ENCODE results near the gene SCRT2. TPM values are rescaled to one million over a fixed set of nuclear protein-coding genes. Genes with fewer than 3 reads are reported as not detected.
A peak's percentile ranks its signal among the peaks of the same experiment; 100 is the strongest.
"Not testable (repeated sequence)": the region's sequence is repeated elsewhere in the genome, so short reads cannot be mapped to it uniquely, and the experiment has no call there.

Gene SCRT2
- total RNA-seq, 2 experiments from 2014 or later: not detected

DNA sequence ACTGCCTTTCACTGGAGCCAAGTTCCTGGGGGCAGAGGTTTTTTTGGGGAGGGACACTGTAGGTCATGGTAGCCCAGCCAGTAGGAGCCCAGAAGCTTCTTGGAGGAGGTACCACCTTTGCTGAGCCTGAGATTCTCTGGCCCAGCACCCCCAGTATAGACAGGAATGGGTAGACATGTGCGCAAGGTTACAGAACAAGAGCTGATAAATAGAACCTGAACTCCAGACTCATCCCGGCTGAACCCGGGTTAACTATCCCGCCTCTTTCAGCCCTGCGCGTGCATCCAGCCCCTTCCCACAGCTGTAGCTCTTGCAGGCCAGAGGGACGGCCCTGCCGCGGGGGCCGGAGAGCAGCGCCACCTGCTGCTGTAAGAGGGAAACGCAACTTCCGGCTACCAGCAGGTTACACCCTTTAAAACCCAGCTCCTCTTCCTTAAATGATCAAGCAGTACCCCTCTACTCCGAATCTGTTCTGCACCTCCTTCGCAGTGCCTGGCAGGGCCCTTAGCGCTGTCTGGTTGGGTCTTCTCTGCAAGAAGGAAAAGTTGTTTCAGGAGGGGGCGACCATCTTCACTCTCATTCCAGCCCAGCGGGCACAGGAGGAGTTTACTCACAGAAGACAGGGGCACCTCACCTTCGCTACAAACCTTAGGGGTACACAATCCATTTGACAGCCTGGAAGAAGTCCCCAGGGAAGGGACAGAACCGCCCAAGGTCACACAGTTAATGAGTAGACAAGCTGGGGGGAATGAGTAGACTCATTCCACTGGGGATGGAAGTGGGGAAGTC lies 30.1 kb downstream of the SCRT2 start:
- DNase-seq (peak; percentile 76), ATAC-seq (peak; percentile 75)
- H3K27ac Mint-ChIP-seq: no peak overlapping the region
- H3K27me3 Mint-ChIP-seq (ENCODE audit: low read depth): peaks cover 20% of the 10 kb centered on the region
- H3K9me3 Mint-ChIP-seq (ENCODE audit: insufficient read depth): no peaks in the 10 kb centered on the region
- no peak overlapping the region for H3K4me3 Mint-ChIP-seq
- peaks cover 13% of the 10 kb centered on the region for H3K36me3 Mint-ChIP-seq (ENCODE audit: low read depth)
- peaks cover 9% of the 10 kb centered on the region for H3K4me1 Mint-ChIP-seq (ENCODE audit: low read depth)
- CTCF ChIA-PET: interaction anchor here (0.6 to 2.7 kb wide), 45 partner anchors 9 to 546 kb away, joined by 3 to 39 read pairs (median 4); partner anchors contain the start of genes CSNK2A1, DEFB129, FAM110A and SCRT2
- POLR2A ChIA-PET: no interaction called here

DNA sequence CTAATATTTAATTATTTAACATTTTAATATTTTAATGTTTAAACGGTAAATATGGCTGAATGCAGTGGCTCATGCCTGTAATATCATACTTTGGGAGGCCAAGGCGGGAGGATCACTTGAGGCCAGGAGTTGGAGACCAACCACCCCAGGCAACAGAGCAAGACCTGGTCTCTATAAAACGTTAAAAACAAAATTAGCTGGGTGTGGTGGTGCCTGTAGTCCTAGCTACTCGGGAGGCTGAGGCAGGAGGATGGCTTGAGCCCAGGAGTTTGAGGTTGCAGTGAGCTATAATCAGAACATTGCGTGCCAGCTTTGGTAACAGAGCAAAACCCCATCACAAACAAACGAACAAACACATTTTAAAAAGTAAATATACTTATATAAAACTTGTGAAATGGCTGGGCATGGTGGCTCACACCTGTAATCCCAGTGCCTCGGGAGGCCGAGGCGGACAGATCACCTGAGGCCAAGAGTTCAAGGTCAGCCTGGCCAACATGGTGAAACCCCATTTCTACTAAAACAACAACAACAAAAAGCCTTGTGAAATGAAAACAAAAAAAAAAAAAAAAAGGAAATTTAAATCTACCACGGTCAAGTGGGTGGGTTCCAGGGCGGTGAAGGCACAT lies 30.8 kb downstream of the SCRT2 start:
- Mint-ChIP-seq H3K9me3 (ENCODE audit: insufficient read depth) (no peaks in the 10 kb centered on the region), H3K27ac (no peak overlapping the region), H3K36me3 (ENCODE audit: low read depth) (peaks cover 9% of the 10 kb centered on the region), H3K4me1 (ENCODE audit: low read depth) (peaks cover 9% of the 10 kb centered on the region), H3K4me3 (no peak overlapping the region), H3K27me3 (ENCODE audit: low read depth) (peaks cover 25% of the 10 kb centered on the region)
- ChIA-PET POLR2A (no interaction called here), CTCF (interaction anchor here (0.6 to 2.7 kb wide), 33 partner anchors 9 to 300 kb away, joined by 3 to 39 read pairs (median 5); partner anchors contain the start of genes CSNK2A1, FAM110A, SCRT2 and TCF15)
- ATAC-seq (no peak), DNase-seq (no peak)

DNA sequence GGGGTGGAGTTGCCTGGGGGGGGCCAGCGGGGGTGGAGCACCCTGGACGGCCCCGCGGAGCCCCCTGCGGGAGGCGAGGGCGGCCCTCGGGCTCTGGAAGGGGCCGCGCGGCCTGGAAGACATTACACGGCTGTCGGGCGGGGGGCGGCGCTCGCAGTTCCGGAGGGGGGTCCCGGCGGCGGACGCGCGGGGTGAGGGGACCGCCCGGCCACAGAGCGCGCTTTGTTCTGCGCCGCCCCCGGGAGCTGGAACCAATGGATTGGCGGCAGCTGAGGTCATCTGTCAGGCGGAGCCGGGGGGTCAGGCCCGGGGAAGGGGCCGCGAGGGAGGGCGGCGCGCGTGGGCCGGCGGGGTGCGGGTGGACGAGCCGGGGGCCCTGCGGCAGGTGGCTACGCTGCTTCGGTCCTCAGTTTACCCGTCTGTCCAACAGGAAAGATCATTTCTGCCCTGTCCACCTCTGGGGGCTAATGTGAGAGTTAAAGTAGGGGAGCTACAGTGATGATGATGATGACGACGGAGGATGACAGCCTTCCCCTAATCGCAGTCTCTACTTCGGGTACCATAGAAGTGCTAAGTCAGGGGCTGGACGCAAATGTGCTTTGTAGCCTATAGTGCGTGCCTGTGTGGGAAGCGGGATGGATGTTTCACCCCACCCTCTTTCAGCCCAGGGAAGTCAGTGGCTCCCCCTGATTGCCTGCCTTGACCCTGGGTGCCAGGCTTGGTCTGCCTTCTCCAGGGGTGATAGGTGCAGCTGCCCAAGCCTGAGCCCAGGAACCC lies 33.0 kb downstream of the SCRT2 start:
- no peak for DNase-seq
- CTCF ChIA-PET: no interaction called here
- Mint-ChIP-seq H3K4me3 (no peak overlapping the region), H3K27ac (no peak overlapping the region), H3K36me3 (ENCODE audit: low read depth) (peaks cover under 1% of the 10 kb centered on the region), H3K27me3 (ENCODE audit: low read depth) (peaks cover 27% of the 10 kb centered on the region), H3K9me3 (ENCODE audit: insufficient read depth) (no peaks in the 10 kb centered on the region), H3K4me1 (ENCODE audit: low read depth) (peaks cover 9% of the 10 kb centered on the region)
- POLR2A ChIA-PET: no interaction called here
- ATAC-seq: no peak

DNA sequence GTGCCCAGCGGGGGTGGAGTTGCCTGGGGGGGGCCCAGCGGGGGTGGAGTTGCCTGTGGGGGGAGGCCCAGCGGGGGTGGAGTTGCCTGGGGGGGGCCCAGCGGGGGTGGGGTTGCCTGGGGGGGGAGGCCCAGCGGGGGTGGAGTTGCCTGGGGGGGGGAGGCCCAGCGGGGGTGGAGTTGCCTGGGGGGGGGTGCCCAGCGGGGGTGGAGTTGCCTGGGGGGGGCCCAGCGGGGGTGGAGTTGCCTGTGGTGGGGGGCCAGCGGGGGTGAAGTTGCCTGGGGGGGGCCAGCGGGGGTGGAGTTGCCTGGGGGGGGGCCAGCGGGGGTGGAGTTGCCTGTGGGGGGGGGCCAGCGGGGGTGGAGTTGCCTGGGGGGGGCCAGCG lies 33.6 kb downstream of the SCRT2 start:
- H3K9me3 Mint-ChIP-seq (ENCODE audit: insufficient read depth); POLR2A ChIA-PET; DNase-seq; CTCF ChIA-PET; ATAC-seq; H3K4me1 Mint-ChIP-seq (ENCODE audit: low read depth); H3K4me3 Mint-ChIP-seq; H3K36me3 Mint-ChIP-seq (ENCODE audit: low read depth); H3K27ac Mint-ChIP-seq: not testable (repeated sequence)
- H3K27me3 Mint-ChIP-seq (ENCODE audit: low read depth): peaks cover 30% of the 10 kb centered on the region

DNA sequence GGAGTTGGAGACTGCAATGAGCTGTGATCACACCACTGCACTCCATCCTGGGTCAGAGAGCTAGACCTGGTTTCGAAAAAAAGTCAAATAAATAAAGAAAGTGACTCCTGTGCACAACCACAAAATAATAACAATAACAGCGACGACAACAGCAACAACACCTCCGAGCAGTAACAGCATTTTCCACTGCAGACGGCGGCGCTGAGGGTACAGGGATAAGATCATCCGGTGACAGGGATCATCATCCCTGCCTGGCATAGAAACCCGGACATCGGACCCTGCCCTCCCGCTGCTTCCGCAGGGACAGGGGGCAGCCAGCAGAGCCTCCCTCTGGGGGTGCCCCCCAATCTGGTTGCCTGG lies 34.1 kb downstream of the SCRT2 start:
- POLR2A ChIA-PET: no interaction called here
- CTCF ChIA-PET: interaction anchor here (0.9 kb wide), 1 partner anchor 79 kb away, joined by 4 read pairs; no protein-coding TSS in a partner anchor
- peaks cover 30% of the 10 kb centered on the region for H3K27me3 Mint-ChIP-seq (ENCODE audit: low read depth)
- no peak overlapping the region for H3K4me3 Mint-ChIP-seq
- no peaks in the 10 kb centered on the region for H3K9me3 Mint-ChIP-seq (ENCODE audit: insufficient read depth)
- ATAC-seq: no peak
- peak overlapping the region; percentile 49 for H3K27ac Mint-ChIP-seq
- H3K4me1 Mint-ChIP-seq (ENCODE audit: low read depth): peaks cover 9% of the 10 kb centered on the region
- no peaks in the 10 kb centered on the region for H3K36me3 Mint-ChIP-seq (ENCODE audit: low read depth)
- no peak for DNase-seq

DNA sequence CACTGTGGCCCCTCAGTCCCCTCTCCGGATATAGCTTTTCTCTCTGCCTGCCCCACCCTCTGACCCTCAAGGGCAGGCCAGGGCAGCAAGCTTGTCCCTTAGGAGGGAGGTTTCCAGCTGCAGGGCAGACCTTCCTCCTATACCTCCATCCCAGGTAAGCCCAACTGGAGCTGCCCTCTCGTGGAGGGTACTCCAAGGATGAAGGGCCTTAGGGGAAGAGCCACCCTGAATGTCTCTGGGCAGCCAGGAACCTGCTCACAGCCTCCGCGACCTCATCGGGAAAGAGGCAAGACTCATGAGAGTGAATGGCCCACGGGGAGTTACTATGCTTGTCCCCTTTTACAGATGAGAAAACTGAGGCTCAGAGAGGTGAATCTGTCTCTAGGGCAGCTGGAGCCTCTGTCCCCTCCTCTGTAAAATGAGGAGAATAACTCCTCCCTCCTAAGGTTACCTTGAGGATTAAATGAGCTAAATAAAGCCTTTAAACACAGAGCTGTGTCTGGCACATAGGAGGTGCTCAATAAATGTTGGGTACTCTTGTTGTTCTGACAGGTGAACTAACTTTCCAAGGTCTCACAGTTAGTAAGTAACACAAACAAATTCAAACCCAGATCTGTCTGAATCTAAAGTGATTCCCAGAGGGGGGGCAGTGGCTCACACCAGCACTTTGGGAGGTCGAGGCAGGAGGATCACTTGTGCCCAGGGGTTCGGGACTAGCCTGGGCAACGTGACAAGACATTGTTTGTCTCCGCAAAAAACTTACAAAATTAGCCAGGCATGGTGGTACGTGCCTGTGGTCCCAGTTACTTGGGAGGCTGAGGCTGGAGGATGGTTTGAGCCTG lies 34.7 kb downstream of the SCRT2 start:
- ChIA-PET POLR2A (no interaction called here), CTCF (interaction anchor here (0.8 to 0.9 kb wide), 2 partner anchors 26 to 79 kb away, joined by 3 to 4 read pairs; no protein-coding TSS in a partner anchor)
- H3K27me3 Mint-ChIP-seq (ENCODE audit: low read depth): peaks cover 30% of the 10 kb centered on the region
- H3K9me3 Mint-ChIP-seq (ENCODE audit: insufficient read depth): no peaks in the 10 kb centered on the region
- H3K27ac Mint-ChIP-seq: no peak overlapping the region
- no peaks in the 10 kb centered on the region for H3K36me3 Mint-ChIP-seq (ENCODE audit: low read depth)
- no peak overlapping the region for H3K4me3 Mint-ChIP-seq
- DNase-seq: no peak
- ATAC-seq: no peak
- peaks cover 9% of the 10 kb centered on the region for H3K4me1 Mint-ChIP-seq (ENCODE audit: low read depth)

DNA sequence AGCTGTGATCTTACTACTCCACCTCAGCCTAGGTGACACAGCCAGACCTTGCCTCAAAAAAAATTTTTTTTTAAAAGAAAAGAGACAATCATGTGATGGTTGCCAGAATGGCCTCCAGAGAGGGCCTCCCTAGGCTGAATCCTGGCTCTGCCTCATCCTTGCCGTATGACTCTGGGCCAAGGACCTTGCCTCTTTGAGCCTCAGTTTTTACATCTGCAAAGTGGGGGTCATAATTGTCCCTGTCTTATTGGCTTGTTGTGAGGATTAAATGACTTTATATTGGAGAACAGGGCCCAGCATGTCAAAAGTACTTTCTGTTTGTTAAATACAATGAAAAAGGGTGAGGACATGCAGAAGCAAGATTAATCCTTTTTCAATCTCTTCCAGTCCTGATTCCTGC lies 37.0 kb downstream of the SCRT2 start:
- no peak for DNase-seq
- Mint-ChIP-seq H3K27ac (no peak overlapping the region), H3K4me1 (ENCODE audit: low read depth) (peaks cover 2% of the 10 kb centered on the region), H3K9me3 (ENCODE audit: insufficient read depth) (no peaks in the 10 kb centered on the region), H3K27me3 (ENCODE audit: low read depth) (peaks cover 26% of the 10 kb centered on the region), H3K4me3 (no peak overlapping the region), H3K36me3 (ENCODE audit: low read depth) (no peaks in the 10 kb centered on the region)
- POLR2A ChIA-PET: no interaction called here
- CTCF ChIA-PET: interaction anchor here (0.7 kb wide), 1 partner anchor 340 kb away, joined by 3 read pairs; no protein-coding TSS in a partner anchor
- ATAC-seq: no peak

DNA sequence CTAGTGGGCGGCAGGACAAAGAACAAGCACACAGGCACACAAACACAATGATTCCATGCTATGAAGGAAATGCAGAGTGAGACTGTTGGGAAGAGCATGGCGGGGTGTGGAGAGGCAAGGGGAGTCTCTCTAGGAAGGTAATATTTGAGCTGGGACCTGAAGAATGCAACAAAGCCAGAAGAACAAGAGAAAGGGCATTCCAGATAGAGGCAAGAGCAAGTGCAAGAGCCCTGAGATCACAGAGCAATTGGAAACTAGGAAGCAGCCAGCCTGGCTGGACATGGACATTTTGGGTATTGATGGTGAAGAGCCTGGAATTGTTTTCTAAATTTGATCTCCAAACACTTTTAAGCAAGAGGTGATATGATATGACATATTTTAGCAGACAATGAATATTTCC lies 38.0 kb downstream of the SCRT2 start:
- H3K36me3 Mint-ChIP-seq (ENCODE audit: low read depth): no peaks in the 10 kb centered on the region
- H3K4me1 Mint-ChIP-seq (ENCODE audit: low read depth): peaks cover 2% of the 10 kb centered on the region
- ChIA-PET POLR2A (no interaction called here), CTCF (no interaction called here)
- ATAC-seq (no peak), DNase-seq (no peak)
- no peak overlapping the region for H3K27ac Mint-ChIP-seq
- H3K4me3 Mint-ChIP-seq: no peak overlapping the region
- peaks cover 16% of the 10 kb centered on the region for H3K27me3 Mint-ChIP-seq (ENCODE audit: low read depth)
- H3K9me3 Mint-ChIP-seq (ENCODE audit: insufficient read depth): no peaks in the 10 kb centered on the region

DNA sequence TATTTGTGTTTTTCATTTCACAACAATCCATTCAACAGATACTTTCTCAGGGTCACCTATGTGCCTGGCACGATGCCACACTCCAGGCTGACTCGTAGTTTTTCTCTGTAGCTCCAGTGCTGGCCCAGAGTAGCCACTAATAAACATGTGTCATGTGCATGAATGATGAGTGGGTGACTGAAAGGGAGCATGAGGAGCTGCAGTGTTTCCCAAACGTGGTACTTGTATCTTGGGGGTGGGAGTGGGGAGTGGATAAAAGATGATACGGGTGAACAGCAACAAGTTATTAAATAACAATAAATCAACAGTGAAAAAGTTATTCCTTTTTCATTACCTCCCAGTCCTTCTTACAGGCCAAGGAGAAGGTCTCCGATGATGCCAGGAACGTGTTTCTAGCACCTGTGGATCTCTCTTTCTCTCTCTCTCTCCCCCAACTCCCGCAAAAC lies 39.7 kb downstream of the SCRT2 start:
- no peak for DNase-seq
- H3K27me3 Mint-ChIP-seq (ENCODE audit: low read depth): peaks cover 10% of the 10 kb centered on the region
- H3K36me3 Mint-ChIP-seq (ENCODE audit: low read depth): no peaks in the 10 kb centered on the region
- no peak overlapping the region for H3K4me3 Mint-ChIP-seq
- ChIA-PET CTCF (interaction anchor here (1.4 kb wide), 1 partner anchor 10 kb away, joined by 6 read pairs; no protein-coding TSS in a partner anchor), POLR2A (no interaction called here)
- H3K27ac Mint-ChIP-seq: no peak overlapping the region
- ATAC-seq: no peak
- H3K9me3 Mint-ChIP-seq (ENCODE audit: insufficient read depth): no peaks in the 10 kb centered on the region
- no peaks in the 10 kb centered on the region for H3K4me1 Mint-ChIP-seq (ENCODE audit: low read depth)

DNA sequence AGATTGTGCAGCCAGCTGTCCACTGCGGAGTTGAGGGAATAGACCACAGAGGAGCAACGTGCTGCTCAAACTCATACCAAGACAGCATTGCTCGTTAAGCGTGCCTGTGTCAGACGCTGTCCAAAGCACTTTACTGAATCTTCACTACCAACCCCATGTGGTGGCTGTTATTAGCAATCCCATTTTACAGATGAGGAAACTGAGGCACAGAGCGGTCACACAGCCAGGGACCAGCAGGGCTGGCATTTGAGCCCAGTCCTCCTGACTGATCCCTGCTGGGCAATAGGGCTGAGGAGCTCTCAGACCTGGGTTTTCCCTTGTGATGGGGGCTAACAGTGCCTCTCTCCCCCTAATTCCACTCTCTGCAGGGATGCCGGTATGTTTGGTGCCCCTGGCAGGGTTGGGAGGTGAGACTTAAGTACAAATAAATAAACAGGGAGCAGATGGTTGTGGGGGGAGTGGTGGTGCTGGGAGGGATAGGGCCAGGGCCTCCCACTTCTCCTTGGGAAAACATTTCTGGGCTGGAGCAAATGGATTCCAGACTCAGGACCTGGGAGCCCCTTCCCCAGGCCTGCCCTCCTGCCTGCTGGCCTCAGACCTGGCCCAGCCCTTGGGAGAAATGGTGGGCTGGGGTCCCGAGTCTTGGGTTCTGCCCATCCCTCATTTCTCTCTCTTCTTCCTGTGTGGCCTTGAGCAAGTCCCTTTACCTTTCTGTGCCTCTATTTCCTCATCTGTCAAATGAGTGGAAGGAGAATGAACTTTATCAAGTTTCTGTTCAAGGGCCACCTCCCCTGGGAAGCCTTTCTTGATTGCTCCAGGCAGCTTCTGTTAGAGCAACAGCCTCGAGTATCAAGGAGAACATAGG lies 40.3 kb downstream of the SCRT2 start:
- H3K4me1 Mint-ChIP-seq (ENCODE audit: low read depth): no peaks in the 10 kb centered on the region
- ATAC-seq (no peak), DNase-seq (no peak)
- no peak overlapping the region for H3K4me3 Mint-ChIP-seq
- H3K27ac Mint-ChIP-seq: no peak overlapping the region
- ChIA-PET POLR2A (no interaction called here), CTCF (interaction anchor here (1.4 kb wide), 1 partner anchor 11 kb away, joined by 6 read pairs; no protein-coding TSS in a partner anchor)
- H3K9me3 Mint-ChIP-seq (ENCODE audit: insufficient read depth): no peaks in the 10 kb centered on the region
- H3K27me3 Mint-ChIP-seq (ENCODE audit: low read depth): peaks cover 10% of the 10 kb centered on the region
- H3K36me3 Mint-ChIP-seq (ENCODE audit: low read depth): no peaks in the 10 kb centered on the region

Data from activated CD8-positive, alpha-beta T cell treated with anti-CD3 and anti-CD28 coated beads, Interleukin-2, amount 10 ng/mL, durations not matched to agents 7 days and 5 days (primary cell).